PC-9 (cell line): ENCODE results near the gene CNGA3. TPM values are rescaled to one million over a fixed set of nuclear protein-coding genes. Genes with fewer than 3 reads are reported as not detected.

ENCODE experiments used
- Bru-seq: library from RNA; stranded (reverse); fragments of 400-500 nt; gene quantifications from one replicate; lab custom pipeline; 2021; lab: Mats Ljungman, UMichigan
- BruChase-seq, 2 experiments: library from RNA; stranded (reverse); fragments of 400-500 nt; gene quantifications; one replicate each; lab custom pipeline; 2021; lab: Mats Ljungman, UMichigan
- BruUV-seq: library from RNA; stranded (reverse); fragments of 400-500 nt; replicated peaks from 2 replicates; lab custom pipeline; 2021; lab: Mats Ljungman, UMichigan
- CTCF ChIA-PET: fragments of 300-600 bp; sonication (Branson Sonifier 250); formaldehyde crosslinking; loops from one replicate; lab custom pipeline; 2022; ENCODE audit warnings: antibody characterized with exemption; lab: Charles Lee
- POLR2A ChIA-PET: fragments of 300-600 bp; sonication (Branson Sonifier 250); formaldehyde crosslinking; loops from one replicate; lab custom pipeline; 2022; ENCODE audit warnings: antibody characterized with exemption; ENCODE audit not compliant: unreplicated experiment; lab: Charles Lee
- DNase-seq, 2 experiments: peaks; one replicate each; pipeline versions ENCODE4 v3.0.0 to v3.0.0-alpha.2; 2015 to 2022; ENCODE audit warnings: mixed read lengths in 1 of 2
- H2AFZ ChIP-seq: fragments of 200-600 bp; sonication (generic); 2 replicates; pipeline ENCODE4 v1.8.1; 2017; ENCODE audit warnings: antibody characterized with exemption
- H3F3A ChIP-seq: fragments of 200-600 bp; sonication (generic); 2 replicates; pipeline ENCODE4 v1.8.1; 2017; ENCODE audit warnings: antibody characterized with exemption, mild to moderate bottlenecking, low read depth; ENCODE audit not compliant: insufficient read depth
- H3K27ac ChIP-seq: fragments of 200-600 bp; sonication (generic); 2 replicates; pipeline ENCODE4 v1.6.1; 2016; ENCODE audit warnings: mixed run types
- H3K27me3 ChIP-seq: fragments of 200-600 bp; sonication (generic); 2 replicates; pipeline ENCODE4 v1.6.1; 2016; ENCODE audit warnings: low read depth, mixed run types; ENCODE audit not compliant: insufficient read depth
- H3K36me3 ChIP-seq: fragments of 200-600 bp; sonication (generic); 2 replicates; pipeline ENCODE4 v1.6.1; 2016; ENCODE audit warnings: low read depth, mixed run types
- H3K4me1 ChIP-seq: fragments of 200-600 bp; sonication (generic); replicated peaks from 2 replicates; pipeline ENCODE4 v1.6.1; 2016; ENCODE audit warnings: mixed run types; ENCODE audit not compliant: insufficient read depth
- H3K4me2 ChIP-seq: fragments of 200-600 bp; sonication (generic); 2 replicates; pipeline ENCODE4 v1.6.1; 2017; ENCODE audit warnings: mixed run types
- H3K4me3 ChIP-seq: fragments of 200-600 bp; sonication (generic); 2 replicates; pipeline ENCODE4 v1.6.1; 2016; ENCODE audit warnings: mixed run types
- H3K79me2 ChIP-seq: fragments of 200-600 bp; sonication (generic); 2 replicates; pipeline ENCODE4 v1.6.1; 2017; ENCODE audit warnings: low read depth, mixed run types
- H3K9me2 ChIP-seq: fragments of 200-600 bp; sonication (generic); 2 replicates; pipeline ENCODE4 v1.8.1; 2017; ENCODE audit warnings: mild to moderate bottlenecking; ENCODE audit not compliant: insufficient read depth
- H3K9me3 ChIP-seq: fragments of 200-600 bp; sonication (generic); 2 replicates; pipeline ENCODE4 v1.8.1; 2016; ENCODE audit warnings: low read depth; ENCODE audit not compliant: insufficient read depth
- H4K20me1 ChIP-seq: fragments of 200-600 bp; sonication (generic); 2 replicates; pipeline ENCODE4 v1.8.1; 2017; ENCODE audit not compliant: insufficient read depth
- EZH2 ChIP-seq: fragments of 200-600 bp; sonication (generic); IDR thresholded peaks from 2 replicates; pipeline ENCODE4 v1.8.0; 2017; ENCODE audit warnings: antibody characterized with exemption, low read depth
- intact Hi-C: fragments of 100-400 bp; cut with micrococcal nuclease; formaldehyde crosslinking; loops from one replicate; pipeline ENCODE4 v1.10.0; 2022; ENCODE audit not compliant: unreplicated experiment
- long read RNA-seq: library from polyadenylated mRNA; stranded (forward); transcript quantifications from one replicate; pipeline ENCODE4 v2.0.0, GENCODE V29; 2022
- total RNA-seq: library from RNA; stranded (reverse); gene quantifications from 2 replicates; pipeline ENCODE4 v1.2.3, GENCODE V29; 2021
- TF ChIP-seq, protein P1 (sequence below): fragments of 200-600 bp; sonication (generic); conservative IDR thresholded peaks from 2 replicates; pipeline ENCODE4 v1.6.1; 2017; ENCODE audit warnings: mixed run types, antibody characterized with exemption, mild to moderate bottlenecking, moderate library complexity

The CNGA3 gene
- total RNA-seq (not detected in 2 replicates), Bru-seq, nascent RNA (not detected), BruChase-seq, experiment 1, labeled RNA remaining after a 2-hour chase (not detected), BruChase-seq, experiment 2, labeled RNA remaining after a 6-hour chase (not detected)
- long read RNA-seq, result 0 reads

DNA sequence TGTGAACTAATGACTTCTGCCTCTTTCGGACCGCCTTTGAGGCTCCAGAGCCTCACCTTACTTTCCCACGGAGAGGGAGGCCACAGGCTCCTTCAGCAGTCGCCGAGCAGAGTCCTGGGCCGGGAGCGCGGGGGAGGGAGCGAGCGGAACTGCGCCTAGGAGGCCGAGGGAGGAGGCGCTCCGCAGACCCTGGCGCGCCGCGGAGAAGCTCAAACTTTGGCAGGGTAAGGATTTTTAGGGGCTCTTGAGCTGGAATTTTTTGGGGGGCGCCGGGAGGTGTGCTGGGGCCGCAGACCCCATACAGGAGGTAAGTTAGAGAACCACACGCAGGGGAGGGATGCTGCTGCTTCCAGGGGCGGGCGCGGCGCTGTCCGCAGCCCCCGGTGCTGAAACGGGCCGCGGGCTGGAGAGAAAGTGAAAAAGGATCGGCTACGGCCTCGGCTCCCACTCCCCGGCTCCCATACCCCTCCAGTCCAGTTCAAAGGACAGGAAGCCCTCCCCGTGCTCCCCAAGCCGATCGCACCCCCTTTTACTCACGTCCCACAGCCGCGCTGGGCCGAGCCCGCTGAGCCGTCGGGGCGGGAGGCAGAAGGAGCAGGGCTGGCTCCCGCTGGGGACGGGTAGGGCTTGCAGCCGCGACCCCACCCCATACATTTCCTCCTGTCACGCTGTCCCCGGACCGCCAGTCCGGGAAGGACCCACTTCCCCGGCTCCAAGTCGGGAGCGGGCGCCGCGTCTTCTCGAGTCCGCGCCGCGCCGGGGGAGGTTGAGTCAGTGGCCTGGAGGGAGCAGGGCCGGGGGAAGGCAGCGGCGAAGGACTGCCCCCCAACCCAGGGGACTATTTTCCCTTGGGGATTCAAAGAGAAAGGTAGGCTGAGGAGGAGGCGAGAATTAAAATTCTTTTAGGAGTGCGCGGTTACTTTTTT is at the start of gene CNGA3:
Gene CNGA3, plus strand, starts transcription at position 146 of the 926 bp plus-strand sequence. CDS start 23,520 bp downstream, outside the sequence.
- no peaks in the 10 kb centered on the region for H4K20me1 ChIP-seq
- no peaks in the 10 kb centered on the region for H3K36me3 ChIP-seq
- TF ChIP-seq, protein P1, sequence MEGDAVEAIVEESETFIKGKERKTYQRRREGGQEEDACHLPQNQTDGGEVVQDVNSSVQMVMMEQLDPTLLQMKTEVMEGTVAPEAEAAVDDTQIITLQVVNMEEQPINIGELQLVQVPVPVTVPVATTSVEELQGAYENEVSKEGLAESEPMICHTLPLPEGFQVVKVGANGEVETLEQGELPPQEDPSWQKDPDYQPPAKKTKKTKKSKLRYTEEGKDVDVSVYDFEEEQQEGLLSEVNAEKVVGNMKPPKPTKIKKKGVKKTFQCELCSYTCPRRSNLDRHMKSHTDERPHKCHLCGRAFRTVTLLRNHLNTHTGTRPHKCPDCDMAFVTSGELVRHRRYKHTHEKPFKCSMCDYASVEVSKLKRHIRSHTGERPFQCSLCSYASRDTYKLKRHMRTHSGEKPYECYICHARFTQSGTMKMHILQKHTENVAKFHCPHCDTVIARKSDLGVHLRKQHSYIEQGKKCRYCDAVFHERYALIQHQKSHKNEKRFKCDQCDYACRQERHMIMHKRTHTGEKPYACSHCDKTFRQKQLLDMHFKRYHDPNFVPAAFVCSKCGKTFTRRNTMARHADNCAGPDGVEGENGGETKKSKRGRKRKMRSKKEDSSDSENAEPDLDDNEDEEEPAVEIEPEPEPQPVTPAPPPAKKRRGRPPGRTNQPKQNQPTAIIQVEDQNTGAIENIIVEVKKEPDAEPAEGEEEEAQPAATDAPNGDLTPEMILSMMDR, result no peak
- TF ChIP-seq EZH2, result no peak
- CTCF ChIA-PET, result no interaction called here
- peak in 1 of 2 experiments; percentile 12 for DNase-seq
- no peak within 1 kb of the TSS for H2AFZ ChIP-seq
- no peak within 1 kb of the TSS for H3K27ac ChIP-seq
- BruUV-seq, result no TSS peak
- no peaks in the 10 kb centered on the region for H3K79me2 ChIP-seq
- POLR2A ChIA-PET, result no interaction called here
- intact Hi-C loops, result no loop called here
- no peak within 1 kb of the TSS for H3K4me3 ChIP-seq
- H3F3A ChIP-seq, result no peaks in the 10 kb centered on the region
- H3K4me2 ChIP-seq, result no peak within 1 kb of the TSS
- H3K9me2 ChIP-seq, result no peaks in the 10 kb centered on the region
- peaks cover 44% of the 10 kb centered on the region for H3K27me3 ChIP-seq
- no peaks in the 10 kb centered on the region; the same call in 1 of the 2 replicates for H3K9me3 ChIP-seq
- H3K4me1 ChIP-seq, result no peaks in the 10 kb centered on the region

DNA sequence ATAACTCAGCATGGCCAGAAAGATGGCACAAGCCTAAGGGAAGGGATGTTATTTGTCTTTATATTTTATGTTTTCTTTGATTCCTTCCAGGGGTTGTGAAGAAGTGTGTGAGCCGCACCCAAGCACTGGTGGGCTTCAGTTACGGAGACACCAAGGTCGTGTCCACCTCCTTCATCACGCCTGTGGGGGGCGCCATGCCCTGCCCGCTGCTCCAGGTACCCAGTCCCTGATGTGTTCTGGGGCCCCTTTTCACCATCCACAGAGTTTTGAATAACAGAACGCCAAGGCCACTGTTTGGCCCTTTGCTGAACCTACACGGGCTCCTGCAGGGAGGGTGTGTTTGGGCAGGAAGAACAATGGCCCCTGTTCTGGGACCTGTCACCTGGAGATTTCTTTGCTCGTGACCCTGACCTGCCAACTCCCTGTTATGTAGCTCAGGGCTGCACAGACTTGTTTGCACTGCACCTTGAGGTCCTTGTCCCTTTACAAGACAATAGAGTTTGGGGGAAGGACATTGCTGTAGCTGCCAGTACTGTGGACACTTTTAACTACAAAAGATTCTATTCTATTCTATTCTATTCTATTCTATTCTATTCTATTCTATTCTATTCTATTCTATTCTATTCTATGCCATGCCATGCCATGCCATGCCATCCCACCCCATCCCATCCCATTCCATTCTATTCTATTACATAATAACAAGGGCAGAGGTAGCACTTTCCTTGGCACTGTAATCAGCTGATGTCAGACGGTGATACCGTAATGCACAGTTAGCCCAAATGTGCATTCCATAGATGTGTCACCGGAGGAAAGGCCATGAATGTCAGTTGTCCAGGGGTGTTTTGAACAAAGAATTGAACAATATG is 48.2 kb upstream of the CNGA3 start:
- no peaks in the 10 kb centered on the region for H4K20me1 ChIP-seq
- H2AFZ ChIP-seq, result no peak overlapping the region
- H3K4me2 ChIP-seq, result no peak overlapping the region
- H3K9me2 ChIP-seq, result no peaks in the 10 kb centered on the region
- POLR2A ChIA-PET, result no interaction called here
- H3F3A ChIP-seq, result no peaks in the 10 kb centered on the region
- TF ChIP-seq, protein P1, result no peak
- TF ChIP-seq EZH2, result no peak
- CTCF ChIA-PET, result no interaction called here
- H3K36me3 ChIP-seq, result no peaks in the 10 kb centered on the region
- intact Hi-C loops, result no loop called here
- no peaks in the 10 kb centered on the region; the same call in 1 of the 2 replicates for H3K4me1 ChIP-seq
- H3K27ac ChIP-seq, result no peak overlapping the region
- peaks cover 53% of the 10 kb centered on the region for H3K27me3 ChIP-seq
- H3K79me2 ChIP-seq, result no peaks in the 10 kb centered on the region
- no peaks in the 10 kb centered on the region for H3K9me3 ChIP-seq
- no peak overlapping the region for H3K4me3 ChIP-seq
- no TSS peak for BruUV-seq
- DNase-seq, result no peak

DNA sequence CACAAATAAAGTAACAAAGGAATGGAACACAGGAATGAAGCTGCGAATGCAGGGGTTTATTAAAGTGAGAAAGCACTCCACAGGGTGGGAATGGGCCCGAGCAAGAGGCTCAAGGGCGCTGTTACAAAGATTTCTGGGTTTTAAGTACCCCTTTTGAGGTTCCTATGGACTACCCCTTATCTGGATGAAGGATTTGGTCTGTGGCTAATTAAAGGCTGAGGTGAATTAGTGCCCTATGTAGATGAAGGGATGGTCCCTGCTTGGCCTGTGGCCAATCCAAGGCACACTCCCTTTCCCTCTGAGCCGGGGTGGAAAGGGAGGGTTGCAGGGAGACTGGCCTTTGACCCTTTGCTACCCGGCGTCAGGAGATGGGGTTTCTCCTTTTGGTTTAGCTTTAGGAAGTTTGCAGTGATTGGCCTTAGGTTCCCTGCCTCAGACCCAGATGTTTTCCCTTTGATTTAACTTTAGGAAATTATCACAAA is 47.5 kb upstream of the CNGA3 start:
- Histone ChIP-seq H3K4me2 (no peak overlapping the region), H3K4me1 (no peaks in the 10 kb centered on the region; the same call in 1 of the 2 replicates), H3K27ac (no peak overlapping the region), H3K79me2 (no peaks in the 10 kb centered on the region), H3K9me2 (no peaks in the 10 kb centered on the region), H3K27me3 (peaks cover 58% of the 10 kb centered on the region), H3K4me3 (no peak overlapping the region), H3K36me3 (no peaks in the 10 kb centered on the region), H3F3A (no peaks in the 10 kb centered on the region), H3K9me3 (no peaks in the 10 kb centered on the region), H2AFZ (no peak overlapping the region), H4K20me1 (no peaks in the 10 kb centered on the region)
- intact Hi-C loops, result no loop called here
- POLR2A ChIA-PET, result no interaction called here
- CTCF ChIA-PET, result no interaction called here
- BruUV-seq, result no TSS peak
- DNase-seq, result no peak
- TF ChIP-seq, protein P1, result no peak
- no peak for TF ChIP-seq EZH2
